H9 (cell line): ENCODE results near the gene TMEM164. TPM values are rescaled to one million over a fixed set of nuclear protein-coding genes. Genes with fewer than 3 reads are reported as not detected.

ENCODE experiments used
- DNase-seq: peaks from one replicate; pipeline ENCODE4 v3.0.0-alpha.2; 2017
- H2AFZ ChIP-seq: one replicate; pipeline ENCODE4 v1.6.1; 2013; ENCODE audit warnings: mild to moderate bottlenecking, low read length, control low read depth, moderate library complexity
- H2AK5ac ChIP-seq: 2 replicates; pipeline ENCODE4 v1.6.1; 2013; ENCODE audit warnings: low read length, control low read depth, mixed read lengths; ENCODE audit not compliant: insufficient read length
- H2BK120ac ChIP-seq: one replicate; pipeline ENCODE4 v1.6.1; 2013; ENCODE audit warnings: low read depth, mild to moderate bottlenecking, low read length, control low read depth, inconsistent platforms; ENCODE audit not compliant: poor library complexity, severe bottlenecking
- H2BK12ac ChIP-seq: 2 replicates; pipeline ENCODE4 v1.6.1; 2013; ENCODE audit warnings: low read length, control low read depth, mixed read lengths, low read depth; ENCODE audit not compliant: insufficient read length
- H2BK15ac ChIP-seq: 2 replicates; pipeline ENCODE4 v1.6.1; 2013; ENCODE audit warnings: low read depth, low read length, control low read depth
- H2BK20ac ChIP-seq: one replicate; pipeline ENCODE4 v1.6.1; 2013; ENCODE audit warnings: low read depth, mild to moderate bottlenecking, low read length, control low read depth, inconsistent platforms; ENCODE audit not compliant: poor library complexity, severe bottlenecking
- H2BK5ac ChIP-seq: 2 replicates; pipeline ENCODE4 v1.6.1; 2013; ENCODE audit warnings: low read length, control low read depth, mixed read lengths; ENCODE audit not compliant: insufficient read length
- H3K14ac ChIP-seq: 2 replicates; pipeline ENCODE4 v1.6.1; 2013; ENCODE audit warnings: low read length, control low read depth; ENCODE audit not compliant: insufficient read depth
- H3K18ac ChIP-seq: 2 replicates; pipeline ENCODE4 v1.6.1; 2013; ENCODE audit warnings: low read depth, mild to moderate bottlenecking, mixed read lengths, low read length, control low read depth; ENCODE audit not compliant: insufficient read length
- H3K23ac ChIP-seq: 2 replicates; pipeline ENCODE4 v1.6.1; 2013; ENCODE audit warnings: low read length, control low read depth, mixed read lengths, low read depth; ENCODE audit not compliant: insufficient read length
- H3K23me2 ChIP-seq: 2 replicates; pipeline ENCODE4 v1.6.1; 2013; ENCODE audit warnings: low read depth, mild to moderate bottlenecking, mixed read lengths, low read length, control low read depth; ENCODE audit not compliant: insufficient read length, poor library complexity, severe bottlenecking
- H3K27ac ChIP-seq: 2 replicates; pipeline ENCODE4 v1.5.1; 2013; ENCODE audit warnings: low read length, control low read depth, mixed read lengths, low read depth; ENCODE audit not compliant: insufficient read length
- H3K27me3 ChIP-seq: 2 replicates; pipeline ENCODE4 v1.6.1; 2013; ENCODE audit warnings: low read length, control low read depth, inconsistent platforms; ENCODE audit not compliant: insufficient read depth
- H3K4ac ChIP-seq: 2 replicates; pipeline ENCODE4 v1.6.1; 2013; ENCODE audit warnings: low read depth, mild to moderate bottlenecking, control low read depth, inconsistent platforms, low read length, moderate library complexity
- H3K4me1 ChIP-seq: 2 replicates; pipeline ENCODE4 v1.6.1; 2013; ENCODE audit warnings: low read length, control low read depth, inconsistent platforms; ENCODE audit not compliant: insufficient read depth
- H3K4me2 ChIP-seq: 2 replicates; pipeline ENCODE4 v1.6.1; 2013; ENCODE audit warnings: low read length, control low read depth, mixed read lengths; ENCODE audit not compliant: insufficient read length, insufficient read depth
- H3K56ac ChIP-seq: 2 replicates; pipeline ENCODE4 v1.6.1; 2013; ENCODE audit warnings: low read depth, mild to moderate bottlenecking, mixed read lengths, low read length, control low read depth; ENCODE audit not compliant: insufficient read length
- H3K79me1 ChIP-seq: 2 replicates; pipeline ENCODE4 v1.6.1; 2013; ENCODE audit warnings: low read depth, mild to moderate bottlenecking, moderate library complexity, low read length, control low read depth, inconsistent platforms; ENCODE audit not compliant: insufficient read depth, poor library complexity, severe bottlenecking
- H3K79me2 ChIP-seq: 2 replicates; pipeline ENCODE4 v1.6.1; 2013; ENCODE audit warnings: low read length, control low read depth, inconsistent platforms; ENCODE audit not compliant: insufficient read depth
- H3K9ac ChIP-seq: 2 replicates; pipeline ENCODE4 v1.6.1; 2013; ENCODE audit warnings: low read length, control low read depth, mixed read lengths; ENCODE audit not compliant: insufficient read length; ENCODE audit errors: extremely low read depth
- H3K9me3 ChIP-seq: one replicate; pipeline ENCODE4 v1.6.1; 2013; ENCODE audit warnings: low read depth, low read length, inconsistent platforms; ENCODE audit not compliant: control insufficient read depth
- H3T11ph ChIP-seq: one replicate; pipeline ENCODE4 v1.6.1; 2013; ENCODE audit warnings: mild to moderate bottlenecking, low read length, control low read depth, inconsistent platforms
- H4K20me1 ChIP-seq: one replicate; pipeline ENCODE4 v1.6.1; 2013; ENCODE audit not compliant: control insufficient read depth, insufficient read length, insufficient read depth
- H4K5ac ChIP-seq: 2 replicates; pipeline ENCODE4 v1.6.1; 2013; ENCODE audit warnings: low read depth, mild to moderate bottlenecking, mixed read lengths, low read length, control low read depth; ENCODE audit not compliant: insufficient read length
- H4K8ac ChIP-seq: replicated peaks from 2 replicates; pipeline ENCODE4 v1.6.1; 2013; ENCODE audit warnings: low read length, control low read depth, mixed read lengths, low read depth; ENCODE audit not compliant: insufficient read length
- H4K91ac ChIP-seq: 2 replicates; pipeline ENCODE4 v1.6.1; 2013; ENCODE audit warnings: low read depth, mild to moderate bottlenecking, moderate library complexity, mixed read lengths, low read length, control low read depth; ENCODE audit not compliant: insufficient read length
- H3K27ac Mint-ChIP-seq, 3 experiments: 2 replicates in 2 of 3; 3 replicates in 1 of 3; pipeline ENCODE4 v1.8.0; 2020 to 2021; ENCODE audit warnings: mixed read lengths in 3 of 3, mild to moderate bottlenecking in 1 of 3, moderate library complexity in 1 of 3
- H3K27me3 Mint-ChIP-seq: 2 replicates; pipeline ENCODE4 v1.8.0; 2021; ENCODE audit warnings: low read depth, mild to moderate bottlenecking, moderate library complexity, mixed read lengths
- H3K36me3 Mint-ChIP-seq, 3 experiments: 2 replicates in 2 of 3; 3 replicates in 1 of 3; pipeline ENCODE4 v1.8.0; 2020 to 2021; ENCODE audit warnings: low read depth in 3 of 3, mixed read lengths in 3 of 3; ENCODE audit not compliant: insufficient read depth in 1 of 3
- H3K4me1 Mint-ChIP-seq, 2 experiments: 2 replicates each; pipeline ENCODE4 v1.8.0; 2020; ENCODE audit warnings: mixed read lengths in 2 of 2
- H3K4me3 Mint-ChIP-seq, 2 experiments: 2 replicates in 1 of 2; 3 replicates in 1 of 2; pipeline ENCODE4 v1.8.0; 2020 to 2021; ENCODE audit warnings: mild to moderate bottlenecking in 2 of 2, mixed read lengths in 2 of 2, moderate library complexity in 1 of 2
- H3K9me3 Mint-ChIP-seq, 2 experiments: 2 replicates in 1 of 2; 3 replicates in 1 of 2; pipeline ENCODE4 v1.8.0; 2020; ENCODE audit warnings: mild to moderate bottlenecking in 2 of 2, mixed read lengths in 2 of 2, moderate library complexity in 1 of 2
- whole genome bisulfite sequencing: extraction: QIAGEN DNeasy Blood & Tissue Kit; methylation state at CpG from one replicate; pipeline ENCODE4 v1.1.7; 2013; ENCODE audit warnings: missing lambda C conversion rate, low lambda C conversion rate, mixed read lengths; ENCODE audit not compliant: insufficient read length; ENCODE audit errors: extremely low coverage; 5-methylcytosine and 5-hydroxymethylcytosine counted together
- total RNA-seq: library from RNA; stranded (reverse); gene quantifications from 2 replicates; pipeline ENCODE4 v1.2.1, GENCODE V29; 2021
- TF ChIP-seq, protein P1 (sequence below): fragments of 200-600 bp; sonication (generic); conservative IDR thresholded peaks from 3 replicates; pipeline ENCODE4 v1.8.0; 2021; ENCODE audit warnings: antibody characterized with exemption, mild to moderate bottlenecking

TMEM164 gene
- total RNA-seq, 1 experiment from 2014 or later = 30.4 TPM

DNA sequence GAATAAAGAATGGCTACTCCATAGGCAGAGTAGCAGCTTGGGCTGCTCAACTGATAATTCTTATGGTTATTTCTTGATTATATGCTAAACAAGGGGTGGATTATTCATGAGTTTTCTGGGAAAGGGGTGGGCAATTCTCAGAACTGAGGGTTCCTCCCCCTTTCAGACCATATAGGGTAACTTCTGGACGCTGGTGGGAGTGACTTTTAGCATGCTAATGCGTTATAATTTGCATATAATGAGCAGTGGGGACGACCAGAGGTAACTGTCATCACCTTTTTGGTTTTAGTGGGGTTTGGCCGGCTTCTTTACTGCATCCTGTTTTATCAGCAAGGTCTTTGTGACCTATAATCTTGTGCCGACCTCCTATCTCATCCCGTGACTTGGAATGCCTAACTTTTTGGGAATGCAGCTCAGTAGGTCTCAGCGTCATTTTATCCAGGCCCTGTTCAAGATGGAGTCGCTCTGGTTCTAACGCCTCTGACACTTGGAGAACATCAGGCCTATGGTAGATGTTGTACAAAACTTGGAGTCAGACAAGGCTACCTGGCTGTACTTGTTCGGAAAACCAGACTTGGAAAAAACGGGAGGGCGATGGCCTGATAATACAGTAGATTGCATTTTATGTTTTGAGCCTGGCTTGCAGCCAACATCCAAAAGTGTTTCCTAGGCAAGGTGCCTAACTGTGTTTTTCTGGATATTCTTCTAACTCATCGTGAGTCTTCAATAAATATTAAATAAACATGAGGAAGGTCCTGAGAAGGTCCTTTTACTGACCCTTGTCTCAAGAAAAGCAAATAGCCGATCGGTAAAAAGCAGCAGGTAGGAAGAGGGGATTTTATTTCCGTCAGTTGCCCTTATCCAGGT lies 1.8 kb upstream of the TMEM164 start:
- Histone ChIP-seq H3K18ac (no peak overlapping the region), H3K4me2 (peak overlapping the region; percentile 65), H3K4me1 (peaks cover 8% of the 10 kb centered on the region), H3K14ac (no peak overlapping the region), H3K56ac (no peak overlapping the region), H3K23me2 (peaks cover 17% of the 10 kb centered on the region), H3K27me3 (peaks cover 3% of the 10 kb centered on the region; the same call in 1 of the 2 replicates), H3T11ph (no peak overlapping the region), H2BK5ac (no peak overlapping the region), H3K9me3 (no peaks in the 10 kb centered on the region), H3K27ac (no peak overlapping the region), H2BK15ac (no peak overlapping the region), H4K91ac (no peak overlapping the region), H4K5ac (no peak overlapping the region), H2BK12ac (no peak overlapping the region), H4K8ac (no peak overlapping the region), H3K4ac (no peak overlapping the region), H2BK120ac (no peak overlapping the region), H3K79me2 (no peaks in the 10 kb centered on the region), H2BK20ac (no peak overlapping the region), H2AK5ac (no peak overlapping the region), H3K79me1 (peaks cover 3% of the 10 kb centered on the region), H4K20me1 (no peaks in the 10 kb centered on the region), H3K23ac (no peak overlapping the region), H2AFZ (no peak overlapping the region), H3K9ac (no peak overlapping the region)
- Mint-ChIP-seq H3K9me3 (peaks cover 5 to 6% of the 10 kb centered on the region in 2 experiments), H3K4me1 (peaks cover 40 to 45% of the 10 kb centered on the region in 2 experiments), H3K27me3 (peaks cover 13% of the 10 kb centered on the region), H3K36me3 (peaks cover 0 to 11% (median 10%) of the 10 kb centered on the region in 3 experiments; a peak in 6 of 7 replicates), H3K4me3 (peak overlapping the region; percentile 93 to 94; a peak in 4 of 5 replicates), H3K27ac (no peak overlapping the region; a peak in 1 of 7 replicates)
- WGBS = no CpG with 5 or more reads among the region's 16 CpGs
- TF ChIP-seq, protein P1, sequence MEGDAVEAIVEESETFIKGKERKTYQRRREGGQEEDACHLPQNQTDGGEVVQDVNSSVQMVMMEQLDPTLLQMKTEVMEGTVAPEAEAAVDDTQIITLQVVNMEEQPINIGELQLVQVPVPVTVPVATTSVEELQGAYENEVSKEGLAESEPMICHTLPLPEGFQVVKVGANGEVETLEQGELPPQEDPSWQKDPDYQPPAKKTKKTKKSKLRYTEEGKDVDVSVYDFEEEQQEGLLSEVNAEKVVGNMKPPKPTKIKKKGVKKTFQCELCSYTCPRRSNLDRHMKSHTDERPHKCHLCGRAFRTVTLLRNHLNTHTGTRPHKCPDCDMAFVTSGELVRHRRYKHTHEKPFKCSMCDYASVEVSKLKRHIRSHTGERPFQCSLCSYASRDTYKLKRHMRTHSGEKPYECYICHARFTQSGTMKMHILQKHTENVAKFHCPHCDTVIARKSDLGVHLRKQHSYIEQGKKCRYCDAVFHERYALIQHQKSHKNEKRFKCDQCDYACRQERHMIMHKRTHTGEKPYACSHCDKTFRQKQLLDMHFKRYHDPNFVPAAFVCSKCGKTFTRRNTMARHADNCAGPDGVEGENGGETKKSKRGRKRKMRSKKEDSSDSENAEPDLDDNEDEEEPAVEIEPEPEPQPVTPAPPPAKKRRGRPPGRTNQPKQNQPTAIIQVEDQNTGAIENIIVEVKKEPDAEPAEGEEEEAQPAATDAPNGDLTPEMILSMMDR = no peak
- DNase-seq = no peak
